K562 (cell line): ENCODE data around the gene PMIS2. TPM values are rescaled to one million over a fixed set of nuclear protein-coding genes. Genes with fewer than 3 reads are reported as not detected.

Experiments used
- HIVEP1 ChIP-seq: fragments of 250-450 bp; sonication (Bioruptor Pico); IDR thresholded peaks from 2 replicates; pipeline ENCODE4 v1.4.0; 2020; ENCODE audit warnings: mild to moderate bottlenecking
- NUFIP1 ChIP-seq: fragments of 450-650 bp; IDR thresholded peaks from 2 replicates; pipeline ENCODE4 v1.6.1; 2018; ENCODE audit not compliant: partially characterized antibody
- POLR2A ChIP-seq: fragments of 450-650 bp; conservative IDR thresholded peaks from 2 replicates; pipeline ENCODE4 v1.6.1; 2016
- TFAM ChIP-seq: fragments of 250-450 bp; sonication (Bioruptor Pico); conservative IDR thresholded peaks from 2 replicates; pipeline ENCODE4 v1.5.0; 2021; ENCODE audit warnings: mild to moderate bottlenecking, moderate library complexity
- ZC3H4 ChIP-seq: sonication (generic); formaldehyde crosslinking; IDR thresholded peaks from 2 replicates; pipeline ENCODE4 v1.9.0; 2021; ENCODE audit warnings: missing genetic modification reagents, borderline replicate concordance
- polyA plus RNA-seq, 8 experiments: library from polyadenylated mRNA; depleted of rRNA in 4 of 8; stranded (reverse) in 5 of 8; unstranded in 3 of 8; fragments of >200 nt; fragmentation: Nextera tagmentation in 2 of 8; fragmentation: Illumina TruSeq in 1 of 8; extraction: Ambion mirVana in 2 of 8; extraction: Trizol in 1 of 8; gene quantifications; 2 replicates each; pipeline versions ENCODE4 v1.2.1 to v1.2.3, GENCODE V29; 2011 to 2014; ENCODE audit warnings: inconsistent platforms in 1 of 8, missing spikeins in 1 of 8
- total RNA-seq, 7 experiments: library from RNA; depleted of rRNA in 6 of 7; stranded (reverse); fragments of >200 nt in 6 of 7; fragmentation: Illumina TruSeq in 2 of 7; extraction: Trizol in 2 of 7; gene quantifications; 2 replicates each; pipeline versions ENCODE4 v1.2.1 to v1.2.3, GENCODE V29; 2011 to 2021; ENCODE audit warnings: low replicate concordance in 1 of 7
- TF ChIP-seq, protein P1 (sequence below): fragments of 250-450 bp; sonication (Bioruptor Pico); IDR thresholded peaks from 2 replicates; pipeline ENCODE4 v1.8.0; 2022; ENCODE audit warnings: inconsistent platforms, mild to moderate bottlenecking, moderate library complexity, borderline replicate concordance
- TF ChIP-seq, protein P2 (sequence below): fragments of 450-650 bp; IDR thresholded peaks from 2 replicates; pipeline ENCODE4 v1.6.1; 2016; ENCODE audit warnings: borderline replicate concordance
- TF ChIP-seq, protein P3 (sequence below): sonication (generic); formaldehyde crosslinking; IDR thresholded peaks from 2 replicates; pipeline ENCODE4 v1.8.0; 2023; ENCODE audit warnings: mild to moderate bottlenecking, missing genetic modification reagents

PMIS2 gene
- total and polyA plus RNA-seq, 9 of the 15 experiments (the other 6 are each of a cell fraction or from before 2014, with no cell fraction given), result not detected

DNA sequence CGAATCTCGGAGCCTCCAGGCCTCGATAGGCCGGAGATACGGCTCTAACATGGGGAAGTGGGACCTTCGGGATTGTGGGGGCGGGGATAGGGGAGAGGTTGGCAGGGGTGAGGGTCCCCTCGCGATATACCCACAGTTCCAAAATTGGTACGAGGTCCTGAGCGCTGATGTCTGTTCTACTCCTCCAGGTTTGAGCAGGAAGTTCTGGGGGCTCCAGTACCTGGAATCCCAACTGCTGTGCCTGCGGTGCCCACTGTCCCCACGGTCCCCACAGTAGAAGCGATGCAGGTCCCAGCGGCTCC lies 43.3 kb downstream of the PMIS2 start (continued):
- TF ChIP-seq, protein P1, sequence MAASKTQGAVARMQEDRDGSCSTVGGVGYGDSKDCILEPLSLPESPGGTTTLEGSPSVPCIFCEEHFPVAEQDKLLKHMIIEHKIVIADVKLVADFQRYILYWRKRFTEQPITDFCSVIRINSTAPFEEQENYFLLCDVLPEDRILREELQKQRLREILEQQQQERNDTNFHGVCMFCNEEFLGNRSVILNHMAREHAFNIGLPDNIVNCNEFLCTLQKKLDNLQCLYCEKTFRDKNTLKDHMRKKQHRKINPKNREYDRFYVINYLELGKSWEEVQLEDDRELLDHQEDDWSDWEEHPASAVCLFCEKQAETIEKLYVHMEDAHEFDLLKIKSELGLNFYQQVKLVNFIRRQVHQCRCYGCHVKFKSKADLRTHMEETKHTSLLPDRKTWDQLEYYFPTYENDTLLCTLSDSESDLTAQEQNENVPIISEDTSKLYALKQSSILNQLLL (CRISPR knock-in tag), result no peak
- TF ChIP-seq POLR2A, result no peak
- TF ChIP-seq NUFIP1, result no peak
- TF ChIP-seq ZC3H4 (CRISPR knock-in tag), result no peak
- TF ChIP-seq, protein P2, sequence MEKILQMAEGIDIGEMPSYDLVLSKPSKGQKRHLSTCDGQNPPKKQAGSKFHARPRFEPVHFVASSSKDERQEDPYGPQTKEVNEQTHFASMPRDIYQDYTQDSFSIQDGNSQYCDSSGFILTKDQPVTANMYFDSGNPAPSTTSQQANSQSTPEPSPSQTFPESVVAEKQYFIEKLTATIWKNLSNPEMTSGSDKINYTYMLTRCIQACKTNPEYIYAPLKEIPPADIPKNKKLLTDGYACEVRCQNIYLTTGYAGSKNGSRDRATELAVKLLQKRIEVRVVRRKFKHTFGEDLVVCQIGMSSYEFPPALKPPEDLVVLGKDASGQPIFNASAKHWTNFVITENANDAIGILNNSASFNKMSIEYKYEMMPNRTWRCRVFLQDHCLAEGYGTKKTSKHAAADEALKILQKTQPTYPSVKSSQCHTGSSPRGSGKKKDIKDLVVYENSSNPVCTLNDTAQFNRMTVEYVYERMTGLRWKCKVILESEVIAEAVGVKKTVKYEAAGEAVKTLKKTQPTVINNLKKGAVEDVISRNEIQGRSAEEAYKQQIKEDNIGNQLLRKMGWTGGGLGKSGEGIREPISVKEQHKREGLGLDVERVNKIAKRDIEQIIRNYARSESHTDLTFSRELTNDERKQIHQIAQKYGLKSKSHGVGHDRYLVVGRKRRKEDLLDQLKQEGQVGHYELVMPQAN, result 0 out of 2 replicates have a peak, but pooled peaks have one; percentile 3
- no peak for TF ChIP-seq TFAM (CRISPR knock-in tag)
- TF ChIP-seq, protein P3, sequence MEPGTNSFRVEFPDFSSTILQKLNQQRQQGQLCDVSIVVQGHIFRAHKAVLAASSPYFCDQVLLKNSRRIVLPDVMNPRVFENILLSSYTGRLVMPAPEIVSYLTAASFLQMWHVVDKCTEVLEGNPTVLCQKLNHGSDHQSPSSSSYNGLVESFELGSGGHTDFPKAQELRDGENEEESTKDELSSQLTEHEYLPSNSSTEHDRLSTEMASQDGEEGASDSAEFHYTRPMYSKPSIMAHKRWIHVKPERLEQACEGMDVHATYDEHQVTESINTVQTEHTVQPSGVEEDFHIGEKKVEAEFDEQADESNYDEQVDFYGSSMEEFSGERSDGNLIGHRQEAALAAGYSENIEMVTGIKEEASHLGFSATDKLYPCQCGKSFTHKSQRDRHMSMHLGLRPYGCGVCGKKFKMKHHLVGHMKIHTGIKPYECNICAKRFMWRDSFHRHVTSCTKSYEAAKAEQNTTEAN (CRISPR knock-in tag), result no peak
- no peak for TF ChIP-seq HIVEP1 (CRISPR knock-in tag)
